H1 (cell line): Measurements from ENCODE around the gene ANKRD6. TPM values are rescaled to one million over a fixed set of nuclear protein-coding genes. Genes with fewer than 3 reads are reported as not detected.

ENCODE experiments used
- CTCF ChIA-PET: fragments of 300-600 bp; sonication (Branson Sonifier 250); formaldehyde crosslinking; loops from one replicate; lab custom pipeline; 2021; ENCODE audit not compliant: partially characterized antibody; lab: Charles Lee
- POLR2A ChIA-PET: fragments of 300-600 bp; sonication (Branson Sonifier 250); formaldehyde crosslinking; loops from one replicate; lab custom pipeline; 2021; ENCODE audit warnings: inconsistent platforms; ENCODE audit not compliant: partially characterized antibody; lab: Charles Lee
- DNase-seq, 2 experiments: peaks; one replicate each; pipeline versions ENCODE4 v3.0.0 to v3.0.0-alpha.2; 2010 to 2022; ENCODE audit warnings: low spot score in 2 of 2, low read depth in 1 of 2, mixed read lengths in 1 of 2
- FAIRE-seq: peaks from 2 replicates; lab custom pipeline; 2011; peaks lifted over from hg19 to GRCh38; lab: Jason Lieb, UNC
- H2AFZ ChIP-seq: 2 replicates; pipeline ENCODE4 v1.8.1; 2012; ENCODE audit warnings: low read length, inconsistent platforms
- H2AK5ac ChIP-seq: 2 replicates; pipeline ENCODE4 v1.6.1; 2013; ENCODE audit warnings: low read depth, low read length
- H2BK120ac ChIP-seq: replicated peaks from 2 replicates; pipeline ENCODE3; 2013; ENCODE audit warnings: low read depth, low read length, inconsistent platforms
- H2BK12ac ChIP-seq: 2 replicates; pipeline ENCODE4 v1.6.1; 2013; ENCODE audit warnings: low read depth, low read length
- H2BK15ac ChIP-seq: 2 replicates; pipeline ENCODE4 v1.6.1; 2013; ENCODE audit warnings: low read length
- H2BK20ac ChIP-seq: 2 replicates; pipeline ENCODE4 v1.6.1; 2013; ENCODE audit warnings: low read length
- H2BK5ac ChIP-seq: 2 replicates; pipeline ENCODE4 v1.6.1; 2013; ENCODE audit warnings: low read depth, low read length
- H3K14ac ChIP-seq: 2 replicates; pipeline ENCODE4 v1.6.1; 2013; ENCODE audit warnings: inconsistent platforms; ENCODE audit not compliant: insufficient read length
- H3K18ac ChIP-seq: 2 replicates; pipeline ENCODE4 v1.6.1; 2013; ENCODE audit warnings: low read length; ENCODE audit errors: extremely low read depth
- H3K23ac ChIP-seq: 2 replicates; pipeline ENCODE4 v1.6.1; 2013; ENCODE audit warnings: inconsistent platforms; ENCODE audit not compliant: insufficient read length
- H3K23me2 ChIP-seq: 2 replicates; pipeline ENCODE4 v1.6.1; 2013; ENCODE audit warnings: low read depth, low read length
- H3K27ac ChIP-seq: 2 replicates; pipeline ENCODE4 v1.6.1; 2011; ENCODE audit warnings: low read depth, low read length, inconsistent platforms
- H3K27me3 ChIP-seq, 4 experiments: replicated peaks in 1 of 4; 1 replicate in 1 of 4; 2 replicates in 3 of 4; pipeline versions ENCODE4 v1.6.1 to v1.8.1; 2011 to 2013; ENCODE audit warnings: low read length in 3 of 4, mild to moderate bottlenecking in 3 of 4, inconsistent platforms in 2 of 4, mixed read lengths in 2 of 4, moderate library complexity in 1 of 4; ENCODE audit not compliant: control insufficient read depth in 3 of 4, insufficient read depth in 3 of 4; ENCODE audit errors: extremely low read depth in 1 of 4
- H3K36me3 ChIP-seq, 4 experiments: 2 replicates each; pipeline versions ENCODE4 v1.6.1 to v1.8.1; 2011 to 2013; ENCODE audit warnings: mild to moderate bottlenecking in 4 of 4, low read length in 3 of 4, moderate library complexity in 2 of 4, control low read depth in 1 of 4, inconsistent platforms in 1 of 4; ENCODE audit not compliant: insufficient read depth in 4 of 4, control insufficient read depth in 2 of 4
- H3K4ac ChIP-seq: replicated peaks from 2 replicates; pipeline ENCODE3; 2013; ENCODE audit warnings: low read length, low read depth, mixed read lengths, inconsistent platforms; ENCODE audit not compliant: insufficient read length
- H3K4me1 ChIP-seq, 4 experiments: replicated peaks in 1 of 4; 1 replicate in 1 of 4; 2 replicates in 3 of 4; pipeline versions ENCODE4 v1.6.1 to v1.8.1; 2011 to 2013; ENCODE audit warnings: low read length in 3 of 4, inconsistent platforms in 2 of 4, mixed read lengths in 1 of 4; ENCODE audit not compliant: insufficient read depth in 4 of 4, control insufficient read depth in 3 of 4
- H3K4me2 ChIP-seq, 2 experiments: 2 replicates each; pipeline versions ENCODE4 v1.6.1 to v1.8.1; 2011 to 2013; ENCODE audit warnings: low read depth in 2 of 2, low read length in 2 of 2, control low read depth in 1 of 2, inconsistent platforms in 1 of 2, mild to moderate bottlenecking in 1 of 2; ENCODE audit not compliant: insufficient read depth in 1 of 2
- H3K4me3 ChIP-seq, 4 experiments: fragments of 200-600, 300-600 bp in 1 of 4; sonication (generic), shearing (Covaris generic), sonication (Bioruptor Twin) in 1 of 4; 2 replicates each; pipeline versions ENCODE4 v1.5.1 to v1.8.1; 2011 to 2016; ENCODE audit warnings: low read length in 4 of 4, low read depth in 3 of 4, control low read depth in 2 of 4, inconsistent platforms in 2 of 4, mild to moderate bottlenecking in 2 of 4, mixed read lengths in 1 of 4, moderate library complexity in 1 of 4; ENCODE audit not compliant: insufficient read depth in 2 of 4; ENCODE audit errors: extremely low read depth in 1 of 4
- H3K56ac ChIP-seq: replicated peaks from 2 replicates; pipeline ENCODE3; 2013; ENCODE audit warnings: low read depth, mild to moderate bottlenecking, mixed read lengths, low read length, inconsistent platforms; ENCODE audit not compliant: insufficient read length
- H3K79me1 ChIP-seq: 2 replicates; pipeline ENCODE4 v1.6.1; 2013; ENCODE audit warnings: low read depth, low read length, control low read depth
- H3K79me2 ChIP-seq, 2 experiments: 2 replicates each; pipeline versions ENCODE4 v1.6.1 to v1.8.1; 2012 to 2013; ENCODE audit warnings: low read length in 2 of 2, mild to moderate bottlenecking in 2 of 2, inconsistent platforms in 1 of 2; ENCODE audit not compliant: insufficient read depth in 2 of 2, control insufficient read depth in 1 of 2
- H3K9ac ChIP-seq, 4 experiments: replicated peaks in 1 of 4; 1 replicate in 1 of 4; 2 replicates in 3 of 4; pipeline versions ENCODE4 v1.6.1 to v1.8.1; 2011 to 2013; ENCODE audit warnings: low read depth in 3 of 4, low read length in 3 of 4, control low read depth in 2 of 4, mild to moderate bottlenecking in 2 of 4, moderate library complexity in 2 of 4, inconsistent platforms in 1 of 4; ENCODE audit errors: extremely low read depth in 1 of 4
- H3K9me3 ChIP-seq, 2 experiments: 2 replicates each; pipeline versions ENCODE4 v1.6.1 to v1.8.1; 2012 to 2013; ENCODE audit warnings: mild to moderate bottlenecking in 2 of 2, moderate library complexity in 2 of 2, control low read depth in 1 of 2, inconsistent platforms in 1 of 2, low read depth in 1 of 2, low read length in 1 of 2, mixed read lengths in 1 of 2; ENCODE audit not compliant: insufficient read depth in 2 of 2
- H4K20me1 ChIP-seq, 2 experiments: replicated peaks in 1 of 2; 2 replicates each; pipeline versions ENCODE3 to v1.8.1; 2011 to 2013; ENCODE audit warnings: inconsistent platforms in 2 of 2, low read length in 2 of 2, mild to moderate bottlenecking in 1 of 2; ENCODE audit not compliant: insufficient read depth in 2 of 2, control insufficient read depth in 1 of 2
- H4K5ac ChIP-seq: 2 replicates; pipeline ENCODE4 v1.6.1; 2013; ENCODE audit warnings: low read length, low read depth, mixed read lengths, inconsistent platforms; ENCODE audit not compliant: insufficient read length
- H4K8ac ChIP-seq: 2 replicates; pipeline ENCODE4 v1.8.0; 2013; ENCODE audit warnings: mild to moderate bottlenecking, moderate library complexity, low read length, inconsistent platforms; ENCODE audit not compliant: insufficient read depth; ENCODE audit errors: extremely low read depth
- H4K91ac ChIP-seq: replicated peaks from 2 replicates; pipeline ENCODE3; 2013; ENCODE audit warnings: low read length, mixed read lengths, inconsistent platforms; ENCODE audit not compliant: insufficient read length
- BACH1 ChIP-seq: IDR thresholded peaks from 2 replicates; pipeline ENCODE4 v1.6.1; 2012; ENCODE audit warnings: low read length, improper control_type of control experiment
- EGR1 ChIP-seq: IDR thresholded peaks from 2 replicates; pipeline ENCODE4 v1.6.1; 2011; ENCODE audit warnings: low read depth, low read length, borderline replicate concordance
- GTF2F1 ChIP-seq: IDR thresholded peaks from 2 replicates; pipeline ENCODE4 v1.6.1; 2012; ENCODE audit warnings: low read depth, low read length, improper control_type of control experiment, borderline replicate concordance
- KDM4A ChIP-seq: IDR thresholded peaks from one replicate; pipeline ENCODE4 v1.7.1; 2012; ENCODE audit warnings: low read depth, mild to moderate bottlenecking, moderate library complexity, low read length, inconsistent platforms; ENCODE audit not compliant: severe bottlenecking
- KDM5A ChIP-seq: fragments of 200-600 bp; IDR thresholded peaks from 2 replicates; pipeline ENCODE4 v1.7.1; 2012; ENCODE audit warnings: mild to moderate bottlenecking, low read length, inconsistent platforms, mixed read lengths
- NANOG ChIP-seq: IDR thresholded peaks from 2 replicates; pipeline ENCODE4 v1.6.1; 2011; ENCODE audit warnings: low read length, low read depth, mild to moderate bottlenecking, inconsistent platforms; ENCODE audit not compliant: insufficient read depth, poor library complexity, severe bottlenecking
- POLR2AphosphoS5 ChIP-seq: IDR thresholded peaks from 2 replicates; pipeline ENCODE4 v1.6.1; 2011; ENCODE audit warnings: low read depth, low read length
- POU5F1 ChIP-seq: IDR thresholded peaks from 2 replicates; pipeline ENCODE4 v1.6.1; 2011; ENCODE audit warnings: low read depth, mild to moderate bottlenecking, low read length, moderate library complexity
- SAP30 ChIP-seq: fragments of 300-600 bp; sonication (generic); IDR thresholded peaks from 2 replicates; pipeline ENCODE4 v1.7.1; 2012; ENCODE audit warnings: low read length, moderate library complexity, mild to moderate bottlenecking, inconsistent platforms; ENCODE audit not compliant: insufficient read depth, insufficient replicate concordance
- SP4 ChIP-seq: IDR thresholded peaks from 2 replicates; pipeline ENCODE4 v1.6.1; 2012; ENCODE audit warnings: low read length, inconsistent platforms
- TAF1 ChIP-seq: IDR thresholded peaks from 2 replicates; pipeline ENCODE4 v1.6.1; 2011; ENCODE audit warnings: mild to moderate bottlenecking, low read depth, low read length
- WGBS, 2 experiments: shearing (Covaris generic) in 1 of 2; methylation state at CpG; one replicate each; pipeline versions ENCODE4 v1.1.6 to v1.1.7; 2013 to 2015; ENCODE audit warnings: low lambda C conversion rate in 2 of 2, mixed read lengths in 2 of 2, inconsistent platforms in 1 of 2, low coverage in 1 of 2, missing lambda C conversion rate in 1 of 2; ENCODE audit not compliant: insufficient replicate concordance in 2 of 2, insufficient coverage in 1 of 2, insufficient read length in 1 of 2; ENCODE audit errors: extremely low coverage in 1 of 2, missing lambda C conversion rate in 1 of 2; 5-methylcytosine and 5-hydroxymethylcytosine counted together
- polyA plus RNA-seq, 7 experiments: library from polyadenylated mRNA; depleted of rRNA in 3 of 7; stranded (reverse) in 5 of 7; unstranded in 2 of 7; fragments of >200 nt in 5 of 7; fragments of 200-250 nt in 2 of 7; gene quantifications; 1 replicate in 5 of 7; 2 replicates in 1 of 7; 4 replicates in 1 of 7; pipeline versions ENCODE4 v1.2.1 to v1.2.3, GENCODE V29; 2011 to 2013; ENCODE audit warnings: missing spikeins in 2 of 7, mixed read lengths in 2 of 7
- total RNA-seq: library from RNA; stranded (reverse); fragmentation: NEBNext Ultra II Directional; extraction: Animal tissue kit (Norgen Biotek cat#: 25700); gene quantifications from 2 replicates; pipeline ENCODE4 v1.2.1, GENCODE V29; 2021
- TF ChIP-seq, protein P1 (sequence below): IDR thresholded peaks from 2 replicates; pipeline ENCODE4 v1.6.1; 2012; ENCODE audit warnings: low read length, inconsistent platforms

The ANKRD6 gene
- total and polyA plus RNA-seq, 2 of the 8 experiments (the other 6 are each of a cell fraction or from before 2014, with no cell fraction given), result 5.9 to 12.8 TPM

DNA sequence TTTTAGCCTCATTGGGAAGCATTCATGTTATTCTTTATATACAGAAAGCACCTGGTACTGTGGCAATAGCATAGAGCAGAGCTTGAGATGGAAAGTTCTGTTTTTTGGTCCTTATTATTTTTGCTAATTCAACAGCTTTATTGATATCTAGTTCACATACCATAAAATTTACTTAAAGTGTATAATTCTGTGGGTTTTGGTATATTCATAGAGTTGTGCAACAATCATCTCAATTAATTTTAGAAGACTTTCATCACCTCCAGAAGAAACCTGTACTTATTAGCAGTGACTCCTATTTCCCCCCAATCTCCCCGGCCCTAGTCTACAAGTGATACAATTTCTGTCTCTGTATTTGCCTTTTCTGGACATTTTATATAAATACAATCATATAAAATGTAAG is 77.4 kb downstream of the ANKRD6 start:
- H4K91ac ChIP-seq, result no peak overlapping the region
- H3K4me2 ChIP-seq, result no peak overlapping the region
- H3K79me2 ChIP-seq, result no peaks in the 10 kb centered on the region
- 88% methylated on average over 1 of the region's 1 CpG; no CpG with 5 or more reads in 1 of the 2 experiments for WGBS, 2 experiments
- no peak overlapping the region for H3K9ac ChIP-seq
- H2AFZ ChIP-seq, result no peak overlapping the region
- H4K8ac ChIP-seq, result no peak overlapping the region
- POLR2A ChIA-PET, result no interaction called here
- no peak for FAIRE-seq
- no peak overlapping the region for H3K4ac ChIP-seq
- no peaks in the 10 kb centered on the region for H3K9me3 ChIP-seq
- no peak for TF ChIP-seq POLR2AphosphoS5
- no peak for TF ChIP-seq KDM5A
- TF ChIP-seq POU5F1, result no peak
- TF ChIP-seq EGR1, result no peak
- TF ChIP-seq SP4, result no peak
- no peak for TF ChIP-seq BACH1
- TF ChIP-seq TAF1, result no peak
- TF ChIP-seq GTF2F1, result no peak
- TF ChIP-seq, protein P1, sequence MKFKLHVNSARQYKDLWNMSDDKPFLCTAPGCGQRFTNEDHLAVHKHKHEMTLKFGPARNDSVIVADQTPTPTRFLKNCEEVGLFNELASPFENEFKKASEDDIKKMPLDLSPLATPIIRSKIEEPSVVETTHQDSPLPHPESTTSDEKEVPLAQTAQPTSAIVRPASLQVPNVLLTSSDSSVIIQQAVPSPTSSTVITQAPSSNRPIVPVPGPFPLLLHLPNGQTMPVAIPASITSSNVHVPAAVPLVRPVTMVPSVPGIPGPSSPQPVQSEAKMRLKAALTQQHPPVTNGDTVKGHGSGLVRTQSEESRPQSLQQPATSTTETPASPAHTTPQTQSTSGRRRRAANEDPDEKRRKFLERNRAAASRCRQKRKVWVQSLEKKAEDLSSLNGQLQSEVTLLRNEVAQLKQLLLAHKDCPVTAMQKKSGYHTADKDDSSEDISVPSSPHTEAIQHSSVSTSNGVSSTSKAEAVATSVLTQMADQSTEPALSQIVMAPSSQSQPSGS, result no peak
- TF ChIP-seq KDM4A, result no peak
- TF ChIP-seq NANOG, result no peak
- TF ChIP-seq SAP30, result no peak
- no peaks in the 10 kb centered on the region for H3K79me1 ChIP-seq
- H3K36me3 ChIP-seq, result no peaks in the 10 kb centered on the region
- H3K27ac ChIP-seq, result no peak overlapping the region
- H3K27me3 ChIP-seq, result no peaks in the 10 kb centered on the region
- no peak overlapping the region for H2BK15ac ChIP-seq
- no peak overlapping the region for H3K56ac ChIP-seq
- peaks cover 0 to 2% of the 10 kb centered on the region in 2 experiments for H4K20me1 ChIP-seq
- H3K4me3 ChIP-seq, result no peak overlapping the region
- H3K23ac ChIP-seq, result no peak overlapping the region
- no peaks in the 10 kb centered on the region for H3K23me2 ChIP-seq
- H3K18ac ChIP-seq, result no peak overlapping the region
- CTCF ChIA-PET, result interaction anchor here (1.0 to 1.6 kb wide), 4 partner anchors 10 to 103 kb away, joined by 3 read pairs; no protein-coding TSS in a partner anchor
- no peak overlapping the region for H4K5ac ChIP-seq
- no peak overlapping the region for H3K14ac ChIP-seq
- no peak for DNase-seq
- H2BK20ac ChIP-seq, result no peak overlapping the region
- H2BK5ac ChIP-seq, result no peak overlapping the region
- no peak overlapping the region for H2BK12ac ChIP-seq
- no peaks in the 10 kb centered on the region; a peak in 1 of 7 replicates for H3K4me1 ChIP-seq
- H2BK120ac ChIP-seq, result no peak overlapping the region
- no peak overlapping the region for H2AK5ac ChIP-seq
